ENCODE results near the gene TSPAN18.

DNA sequence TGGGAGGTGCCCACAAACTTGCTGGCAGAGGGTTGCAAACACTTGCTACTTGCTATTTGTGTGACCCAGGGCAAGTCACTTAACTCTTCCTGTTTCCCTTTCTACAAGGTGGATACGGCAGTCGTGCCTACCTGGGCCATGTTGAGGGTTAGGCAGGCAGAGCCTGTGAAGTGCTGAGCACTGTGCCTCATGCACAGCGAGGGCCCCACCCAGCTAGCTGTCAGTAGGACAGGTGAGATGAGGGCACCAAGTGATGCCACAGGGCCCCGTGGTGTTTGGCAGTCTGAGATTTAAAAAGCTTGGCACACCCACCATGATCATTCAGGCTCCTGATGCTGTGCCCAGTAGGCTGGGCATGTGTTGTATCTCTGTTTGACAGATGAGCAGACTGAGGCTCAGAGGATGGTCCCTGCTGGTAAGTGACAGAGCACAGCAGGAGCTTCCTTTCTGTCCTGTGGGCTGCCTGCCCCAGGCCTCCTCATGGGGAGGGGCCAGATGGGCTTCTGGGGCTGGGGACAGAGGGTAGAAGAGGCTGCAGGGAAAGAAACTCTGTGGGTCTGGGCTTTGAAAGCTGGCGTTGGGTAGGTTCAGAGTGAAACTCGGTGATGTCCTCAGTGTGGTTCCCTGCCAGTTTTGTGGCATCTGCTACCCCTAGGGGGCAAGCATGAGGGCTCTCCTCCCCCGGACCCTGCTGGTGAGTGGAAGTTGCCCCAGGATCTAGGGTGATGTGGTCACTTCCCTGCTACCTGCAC is 59.3 kb downstream of the TSPAN18 start:
- TF ChIP-seq CTCF (IDR thresholded peaks at IDR 0.05) (peak in 1 of 3 experiments; percentile 22), EP300 (IDR thresholded peaks at IDR 0.05) (no peak)
